ENCODE data around the gene RHOG.
"Not testable (repeated sequence)": the region's sequence is repeated elsewhere in the genome, so short reads cannot be mapped to it uniquely, and the experiment has no call there.

Gene RHOG

GRCh38 chr11:3817181-3817800, 23.5 kb downstream of the RHOG start:
- H3K4me3 ChIP-seq (ENCODE audit: low read depth, low read length) = no peak overlapping the region
- DNase-seq (ENCODE audit: low read depth) = no peak

DNA sequence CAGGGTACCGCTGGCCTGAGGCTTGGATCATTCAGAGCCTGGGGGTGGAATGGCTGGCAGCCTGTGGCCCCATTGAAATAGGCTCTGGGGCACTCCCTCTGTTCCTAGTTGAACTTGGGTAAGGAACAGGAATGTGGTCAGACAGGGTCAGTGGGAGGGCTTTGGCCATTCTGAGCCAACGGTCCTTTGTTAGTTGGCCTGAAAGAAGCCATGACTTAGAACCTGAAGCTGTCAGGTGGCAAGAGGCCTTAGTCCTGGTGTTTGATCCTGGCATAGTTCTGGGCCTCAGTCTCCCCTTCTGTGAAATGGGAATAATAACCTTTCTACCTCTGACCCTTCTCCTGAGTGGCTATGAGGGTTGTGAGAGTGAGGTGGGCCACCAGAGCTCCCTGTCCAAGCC, 24.1 kb downstream of the RHOG start:
- DNase-seq (ENCODE audit: low read depth) = no peak
- no peak overlapping the region for H3K4me3 ChIP-seq (ENCODE audit: low read depth, low read length)

DNA sequence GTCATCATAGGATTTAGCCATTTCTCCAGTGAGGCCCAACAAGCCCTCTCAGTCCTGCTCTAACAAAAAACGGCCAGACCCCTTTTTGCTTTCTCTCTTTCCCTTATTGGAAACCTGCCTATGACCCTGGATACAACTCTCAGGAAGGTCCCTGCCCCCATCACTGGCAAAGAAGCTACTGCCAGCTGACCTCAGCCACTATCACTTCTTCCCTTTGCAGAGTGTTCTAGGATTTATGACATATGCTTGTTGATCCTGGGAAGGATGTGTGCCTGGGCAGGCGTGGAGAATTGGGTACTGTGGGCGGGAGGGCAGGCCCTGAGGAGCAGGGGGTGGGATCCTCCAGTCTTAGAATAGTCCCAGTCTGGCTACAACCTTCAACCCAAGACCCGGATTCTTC, 24.9 kb downstream of the RHOG start:
- no peak overlapping the region for H3K4me3 ChIP-seq (ENCODE audit: low read depth, low read length)
- DNase-seq (ENCODE audit: low read depth) = no peak

DNA sequence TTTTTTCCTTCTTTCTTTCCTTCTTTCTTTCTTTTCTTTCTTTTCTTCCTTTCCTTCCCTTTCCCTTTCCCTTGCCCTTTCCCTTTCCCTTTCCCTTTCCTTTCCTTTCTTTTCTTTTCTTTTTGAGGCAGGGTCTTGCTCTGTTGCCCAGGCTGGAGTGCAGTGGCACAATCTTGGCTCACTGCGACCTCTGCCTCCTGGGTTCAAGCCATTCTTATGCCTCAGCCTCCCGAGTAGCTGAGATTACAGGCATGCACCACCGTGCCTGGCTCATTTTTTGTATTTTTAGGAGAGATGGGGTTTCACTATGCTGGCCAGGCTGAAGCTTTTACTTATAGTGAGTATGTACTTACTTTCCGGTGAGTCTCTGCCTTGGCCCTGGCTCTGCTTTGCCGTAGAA, 25.9 kb downstream of the RHOG start:
- not testable (repeated sequence) for H3K4me3 ChIP-seq (ENCODE audit: low read depth, low read length); DNase-seq (ENCODE audit: low read depth)

GRCh38 chr11:3810951-3811350, 29.8 kb downstream of the RHOG start:
- DNase-seq (ENCODE audit: low read depth) = no peak
- no peak overlapping the region for H3K4me3 ChIP-seq (ENCODE audit: low read depth, low read length)

GRCh38 chr11:3810446-3810845, 30.3 kb downstream of the RHOG start:
- no peak overlapping the region for H3K4me3 ChIP-seq (ENCODE audit: low read depth, low read length)
- no peak for DNase-seq (ENCODE audit: low read depth)

DNA sequence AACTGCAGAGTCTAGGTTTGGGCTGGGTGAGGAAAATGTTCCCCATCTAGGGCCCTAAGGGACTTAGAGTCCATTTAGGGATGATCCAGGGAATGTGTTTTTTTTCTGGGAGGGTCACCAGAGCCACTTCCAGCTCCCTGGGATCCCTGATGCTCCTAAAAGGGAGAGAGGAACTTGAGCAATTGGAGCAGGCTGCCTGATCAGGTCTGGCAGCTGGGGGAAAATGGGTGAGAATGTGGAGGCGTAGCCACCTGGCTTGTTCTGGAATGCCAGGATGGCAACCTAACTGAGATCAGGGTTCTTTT, 31.2 kb downstream of the RHOG start:
- DNase-seq (ENCODE audit: low read depth) = no peak
- no peak overlapping the region for H3K4me3 ChIP-seq (ENCODE audit: low read depth, low read length)

DNA sequence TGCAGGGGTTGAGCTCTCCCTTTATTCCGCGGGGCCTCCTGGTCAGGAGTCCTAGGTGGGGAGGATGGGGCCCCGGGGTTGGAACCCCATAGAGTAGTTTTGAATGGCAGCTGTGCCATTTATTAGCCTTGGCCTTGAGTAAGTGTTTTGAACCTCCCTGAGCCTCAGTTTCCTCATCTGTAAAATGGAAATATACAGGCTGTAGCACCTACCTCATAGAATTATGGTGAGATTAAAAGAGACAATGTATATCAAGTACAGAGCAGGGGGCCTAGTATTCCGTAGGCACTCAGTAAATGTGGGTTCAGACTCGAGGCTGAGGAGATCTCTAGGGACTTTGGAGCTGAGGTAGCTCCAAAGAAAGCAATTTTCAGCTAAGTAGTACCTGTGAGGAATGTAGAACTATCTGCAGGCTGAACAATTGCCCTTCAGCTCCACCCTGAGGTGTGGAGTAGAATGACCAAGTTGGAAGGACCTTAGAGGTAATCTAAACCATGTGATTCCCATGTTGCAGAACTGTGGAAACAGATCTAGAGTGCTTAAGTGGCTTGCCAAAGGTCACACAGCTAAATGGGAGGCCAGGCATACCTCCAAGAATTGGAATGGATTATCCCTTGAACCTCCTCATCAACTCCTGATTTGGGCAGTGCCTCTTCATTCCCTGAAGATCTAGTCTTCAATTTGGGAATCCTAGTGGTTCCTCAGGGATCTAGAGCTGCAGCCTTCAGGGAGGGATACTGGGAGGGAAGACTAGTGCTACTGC, 31.7 kb downstream of the RHOG start:
- DNase-seq (ENCODE audit: low read depth) = no peak

GRCh38 chr11:3807909-3808860, 32.6 kb downstream of the RHOG start, which contains the start of gene PGAP2:
PGAP2 (plus strand) TSS chr11:3808560; CDS start chr11:3811260, 2,700 bp downstream.
- H3K4me3 ChIP-seq (ENCODE audit: low read depth, low read length) = peak within 1 kb of the TSS; percentile 78
- no peak for DNase-seq (ENCODE audit: low read depth)

More for the DNA sequence above, 31.7 kb downstream of the RHOG start:
- peak overlapping the region; percentile 78 for H3K4me3 ChIP-seq (ENCODE audit: low read depth, low read length)

DNA sequence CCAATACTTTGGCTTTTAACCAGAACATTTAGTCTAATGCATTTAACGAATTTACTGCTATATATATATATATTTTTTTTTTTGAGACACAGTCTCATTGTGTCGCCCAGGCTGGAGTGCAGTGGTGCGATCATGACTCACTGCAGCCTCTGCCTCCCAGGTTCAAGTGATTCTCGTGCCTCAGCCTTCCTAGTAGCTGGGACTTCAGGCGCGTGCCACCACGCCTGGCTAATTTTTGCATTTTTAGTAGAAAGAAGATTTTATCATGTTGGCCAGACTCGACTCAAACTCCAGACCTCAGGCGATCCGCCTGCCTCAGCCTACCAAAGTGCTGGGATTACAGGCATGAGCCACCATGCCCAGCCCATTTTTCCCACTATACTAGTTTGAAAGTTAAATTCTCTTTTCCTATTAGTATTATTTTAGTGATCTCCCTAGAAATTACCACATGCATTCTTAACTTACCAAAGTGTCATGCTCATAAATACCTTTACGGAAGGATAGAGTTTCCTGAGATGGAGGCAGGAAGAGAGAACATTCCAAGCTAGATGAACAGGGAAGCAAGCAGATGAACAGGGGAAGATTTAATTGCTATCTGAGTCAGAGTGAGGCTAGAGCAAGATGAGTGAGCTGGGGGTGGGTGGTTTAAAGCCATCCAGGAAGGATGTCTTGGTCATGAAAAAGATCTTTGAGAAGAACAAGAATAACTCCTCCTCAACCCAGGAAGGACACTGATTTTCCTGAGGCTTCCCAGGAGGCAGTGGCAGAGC, 36.8 kb downstream of the RHOG start:
- no peak overlapping the region for H3K4me3 ChIP-seq (ENCODE audit: low read depth, low read length)

GRCh38 chr11:3802011-3802790, 38.6 kb downstream of the RHOG start:
- DNase-seq (ENCODE audit: low read depth) = peak; percentile 39

More for the DNA sequence above, 36.8 kb downstream of the RHOG start:
- DNase-seq (ENCODE audit: low read depth) = peak; percentile 49

DNA sequence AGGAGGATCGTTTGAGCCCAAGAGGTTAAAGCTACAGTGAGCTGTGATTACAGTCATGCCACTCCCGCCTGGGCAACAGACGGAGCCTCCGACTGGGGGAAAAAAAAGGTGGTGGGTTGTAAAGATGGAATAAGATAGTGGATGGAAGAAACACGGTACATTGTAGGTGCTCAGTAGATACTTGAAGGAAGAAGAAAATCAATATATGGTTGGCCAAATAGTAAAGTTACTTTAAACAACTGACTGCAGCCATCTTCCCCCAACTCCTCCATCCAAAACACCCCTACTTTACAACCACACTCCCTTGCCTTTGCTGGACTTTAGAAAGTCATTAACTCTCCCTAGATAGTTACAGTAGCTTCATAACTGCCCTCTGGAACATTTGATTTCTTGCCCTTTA, 40.9 kb downstream of the RHOG start:
- no peak for DNase-seq (ENCODE audit: low read depth)
- H3K4me3 ChIP-seq (ENCODE audit: low read depth, low read length) = no peak overlapping the region

More at GRCh38 chr11:3802011-3802790, 38.6 kb downstream of the RHOG start:
- H3K4me3 ChIP-seq (ENCODE audit: low read depth, low read length) = no peak overlapping the region

DNA sequence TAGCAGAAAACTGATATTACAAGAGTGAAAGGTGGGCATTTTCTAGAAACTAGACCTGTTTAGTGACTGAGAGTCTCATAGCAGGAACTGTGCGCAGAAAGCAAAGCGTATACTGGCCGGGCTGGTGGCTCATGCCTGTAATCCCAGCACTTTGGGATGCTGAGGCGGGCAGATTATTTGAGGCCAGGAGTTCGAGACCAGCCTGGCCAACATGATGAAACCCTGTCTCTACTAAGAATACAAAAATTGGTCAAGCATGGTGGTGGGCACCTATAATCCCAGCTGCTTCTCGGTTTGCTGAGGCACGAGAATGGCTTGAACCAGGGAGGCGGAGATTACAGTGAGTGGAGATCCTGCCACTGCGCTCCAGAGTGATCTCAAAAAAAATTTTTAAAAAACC, 41.6 kb downstream of the RHOG start:
- no peak for DNase-seq (ENCODE audit: low read depth)

GRCh38 chr11:3797329-3798090, 43.2 kb downstream of the RHOG start, which contains the start of gene NUP98:
NUP98 (minus strand) TSS chr11:3797554; CDS start chr11:3782117, 15,437 bp downstream.
- peak; percentile 100 for DNase-seq (ENCODE audit: low read depth)
- peak within 1 kb of the TSS; percentile 70 for H3K4me3 ChIP-seq (ENCODE audit: low read depth, low read length)

More for the DNA sequence above, 41.6 kb downstream of the RHOG start:
- H3K4me3 ChIP-seq (ENCODE audit: low read depth, low read length) = no peak overlapping the region

- no peak for DNase-seq (ENCODE audit: low read depth)
- peak overlapping the region; percentile 70 for H3K4me3 ChIP-seq (ENCODE audit: low read depth, low read length)
Observed at GRCh38 chr11:3796801-3797328, 43.9 kb downstream of the RHOG start.

GRCh38 chr11:3796346-3796745, 44.4 kb downstream of the RHOG start:
- no peak for DNase-seq (ENCODE audit: low read depth)
- peak overlapping the region; percentile 70 for H3K4me3 ChIP-seq (ENCODE audit: low read depth, low read length)

- peak overlapping the region; percentile 70 for H3K4me3 ChIP-seq (ENCODE audit: low read depth, low read length)
- no peak for DNase-seq (ENCODE audit: low read depth)
Observed at GRCh38 chr11:3796002-3796311, 44.8 kb downstream of the RHOG start.
